NCI-H146 treated with DMSO at 0.1 percent for 48 hours (cell line): ENCODE measurements around the gene ATXN3.

Experiments
- DNase-seq: peaks from one replicate; lab custom pipeline; 2025; ENCODE audit not compliant: unreplicated experiment; lab: John Stamatoyannopoulos, UW

Gene ATXN3

DNA sequence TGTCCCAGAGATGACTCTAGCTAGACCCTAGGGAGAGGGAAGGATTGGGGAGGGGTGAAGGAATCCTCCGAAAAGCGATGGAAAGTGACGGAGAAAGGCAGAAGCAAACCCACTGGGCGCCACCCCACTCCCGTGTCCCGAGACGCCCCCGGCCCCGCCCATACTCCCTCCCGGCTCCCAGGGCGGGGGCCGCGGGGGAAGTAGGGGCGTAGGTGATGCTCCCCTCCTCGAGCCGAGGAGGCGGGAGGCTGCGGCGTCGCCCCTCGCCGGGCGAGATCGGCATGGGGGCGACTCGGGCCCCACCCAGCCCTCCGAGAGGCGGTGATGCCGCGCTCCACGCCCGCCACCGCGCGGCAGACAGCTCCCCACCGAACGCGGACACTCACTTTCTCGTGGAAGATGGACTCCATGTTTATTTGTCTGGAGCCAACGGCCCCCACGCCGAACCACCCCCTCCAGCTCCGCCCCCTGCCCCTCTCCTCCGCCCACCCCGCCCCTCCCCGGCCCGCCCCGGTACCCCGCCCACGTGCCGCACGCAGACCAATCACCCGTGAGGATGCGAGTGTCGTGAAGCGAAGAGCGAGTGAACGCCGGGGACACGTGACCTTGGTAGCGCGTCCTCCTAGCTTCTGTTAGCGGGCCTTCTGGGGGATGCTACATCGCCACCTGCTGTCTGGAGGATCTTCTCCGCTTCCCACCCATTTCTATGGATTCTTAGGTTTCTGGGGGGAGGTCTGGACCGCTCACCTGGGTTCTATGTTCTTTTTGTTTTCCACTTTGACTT, at the start of gene ATXN3:
Gene ATXN3, minus strand, starts transcription at position 440 of the 784 bp plus-strand sequence. Its CDS starts 30 bp downstream, at position 410.
- peak; percentile 81 for DNase-seq

DNA sequence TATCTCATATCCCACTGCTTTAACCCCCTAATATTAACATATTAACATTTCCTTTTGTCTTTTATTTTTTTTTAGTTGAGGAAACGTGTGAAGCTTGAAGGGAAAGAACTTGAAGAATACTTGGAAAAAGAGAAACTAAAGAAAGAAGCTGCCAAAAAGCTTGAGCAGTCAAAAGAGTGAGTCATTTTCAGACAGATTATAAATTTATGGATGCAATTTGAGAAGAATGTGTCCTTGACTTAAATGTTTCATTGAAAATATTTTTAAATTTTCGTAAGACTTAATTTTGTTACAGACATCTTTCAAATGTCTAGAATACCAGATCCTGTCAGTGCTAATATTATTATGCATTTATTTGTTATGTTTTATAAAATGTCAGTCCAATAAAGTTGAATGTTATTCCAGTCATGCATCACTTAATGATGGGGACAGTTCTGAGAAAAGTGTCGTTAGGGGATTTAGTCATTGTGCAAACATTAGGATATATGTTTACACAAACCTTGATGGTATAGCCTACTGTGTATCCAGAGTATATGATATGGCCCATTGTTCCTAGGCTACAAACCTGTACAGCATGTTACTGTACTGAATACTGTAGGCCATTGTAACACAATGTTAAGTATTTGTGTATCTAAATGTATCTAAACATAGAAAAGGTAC, 48.0 kb upstream of the ATXN3 start:
- no peak for DNase-seq

DNA sequence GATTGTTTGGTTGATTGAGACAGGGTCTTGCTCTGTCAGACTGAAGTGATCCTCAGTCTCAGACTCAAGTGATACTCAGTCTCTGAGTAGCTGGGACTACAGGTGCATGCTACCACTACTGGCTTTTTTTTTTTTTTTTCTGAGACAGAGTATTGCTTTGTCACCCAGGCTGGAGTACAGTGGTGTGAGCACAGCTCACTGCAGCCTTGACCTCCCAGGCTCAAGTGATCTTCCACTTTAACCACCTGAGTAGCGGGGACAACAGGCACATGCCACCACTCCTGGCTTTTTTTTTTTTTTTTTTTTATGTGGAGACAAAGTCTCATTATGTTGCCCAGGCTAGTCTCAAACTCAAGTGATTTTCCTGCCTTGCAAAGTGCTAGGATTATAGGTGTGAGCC, 47.2 kb upstream of the ATXN3 start:
- no peak for DNase-seq

DNA sequence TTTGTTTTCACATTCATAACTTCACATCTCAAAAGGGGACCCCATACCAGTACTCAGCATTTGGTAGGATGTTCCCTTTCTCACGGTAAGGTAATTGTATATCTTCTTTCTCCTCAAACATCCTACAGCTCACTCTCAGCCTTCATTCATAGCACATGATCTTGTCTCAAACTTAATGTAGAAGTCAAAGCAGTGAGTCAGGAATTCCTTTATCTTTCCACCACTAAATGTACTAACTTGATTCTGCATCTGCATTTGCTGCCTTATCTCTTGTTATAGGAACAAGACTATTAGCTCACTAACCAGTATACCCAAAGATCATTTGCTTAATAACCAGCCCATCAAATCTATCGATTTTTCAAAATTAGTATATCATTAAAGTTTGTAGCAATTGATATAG, 38.3 kb upstream of the ATXN3 start:
- no peak for DNase-seq

DNA sequence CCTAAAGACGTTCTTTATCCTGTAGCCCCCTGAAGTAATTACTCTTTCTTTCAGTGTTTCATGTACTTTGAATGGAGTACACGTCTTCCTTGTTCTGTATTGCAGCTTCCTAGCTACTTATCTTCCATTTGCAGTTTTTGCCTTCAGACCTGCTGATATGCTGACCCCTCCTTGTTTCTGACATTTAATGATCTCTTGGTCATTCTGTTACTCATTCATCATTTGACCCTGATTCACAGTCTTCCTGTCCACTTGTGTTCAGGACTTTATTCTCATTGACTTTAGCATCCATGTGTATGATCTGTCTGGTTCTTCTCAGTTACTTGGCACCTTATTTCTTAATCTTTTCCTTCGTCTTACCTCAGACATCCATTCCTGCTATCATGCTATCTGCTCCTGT, 37.6 kb upstream of the ATXN3 start:
- DNase-seq, result no peak

DNA sequence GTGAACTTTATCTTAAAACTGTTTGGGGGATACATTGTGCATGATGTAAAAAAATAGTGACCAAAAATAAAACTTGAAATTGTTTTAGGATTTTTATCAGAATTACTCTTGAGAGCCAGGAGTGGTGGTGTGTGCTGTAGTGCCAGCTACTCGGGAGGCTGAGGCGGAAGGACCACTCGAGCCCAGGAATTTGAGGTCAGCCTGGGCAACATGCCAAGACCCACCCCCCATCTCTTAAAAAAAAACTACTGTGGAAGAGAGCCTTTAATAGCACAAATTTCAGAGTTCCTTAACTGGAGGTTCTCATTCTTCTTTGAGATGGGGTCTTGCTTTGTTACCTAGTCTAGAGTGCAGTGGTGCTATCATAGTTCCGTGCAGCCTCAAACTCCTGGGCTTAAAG, 36.9 kb upstream of the ATXN3 start:
- DNase-seq, result no peak

DNA sequence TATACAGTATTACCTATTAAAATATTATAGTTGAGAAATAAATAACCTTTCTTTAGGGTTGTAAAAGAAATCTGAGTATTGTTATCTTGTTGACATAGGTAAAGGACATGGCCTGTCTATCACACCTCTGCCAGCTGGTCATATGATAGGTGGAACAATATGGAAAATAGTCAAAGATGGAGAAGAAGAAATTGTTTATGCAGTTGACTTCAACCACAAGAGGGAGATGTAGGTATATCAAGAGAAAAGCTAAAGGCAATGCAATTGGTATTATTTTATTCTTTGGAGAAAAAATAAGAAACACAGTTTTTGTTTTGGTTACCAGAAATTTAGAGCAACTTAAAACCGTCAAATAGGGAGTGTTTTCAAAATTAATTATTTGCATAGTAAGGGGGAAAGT, 28.9 kb upstream of the ATXN3 start:
- DNase-seq, result no peak

DNA sequence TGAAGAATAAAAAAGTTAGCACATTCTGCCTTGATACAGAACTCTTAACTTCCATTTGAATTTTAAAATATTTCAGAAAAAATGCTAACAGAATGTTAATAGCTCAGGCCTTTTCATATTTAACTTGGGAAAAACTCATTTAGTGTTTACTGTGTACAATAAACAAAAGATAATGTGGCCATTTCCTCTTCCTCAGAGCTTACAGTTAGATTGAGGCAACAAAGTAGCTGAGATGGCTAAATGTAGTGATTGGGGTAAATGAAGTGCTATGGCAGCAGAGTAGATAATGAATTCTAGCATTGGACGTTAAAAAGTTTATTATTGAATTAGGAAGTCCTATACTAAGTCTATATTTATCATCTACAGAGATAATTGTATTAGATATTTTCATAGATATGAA, 28.1 kb upstream of the ATXN3 start:
- DNase-seq, result no peak

DNA sequence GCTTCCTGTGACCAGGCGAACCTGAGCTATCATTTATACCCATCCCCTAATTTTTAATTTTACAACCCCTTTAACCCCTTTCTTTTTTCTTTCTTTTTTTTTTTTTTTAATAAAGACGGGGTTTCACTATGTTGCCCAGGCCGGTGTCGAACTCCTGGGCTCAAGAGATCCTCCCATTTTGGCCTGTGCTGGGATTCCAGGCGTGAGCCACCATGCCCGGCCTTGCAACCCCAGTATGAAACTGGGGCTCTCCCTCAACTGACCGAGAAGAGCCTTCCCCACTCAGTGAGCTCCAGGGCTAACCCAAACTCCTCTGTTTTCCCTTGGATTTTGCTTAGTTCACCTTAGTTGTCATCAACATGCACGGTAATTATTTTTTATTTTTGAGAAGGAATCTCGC, 16.4 kb upstream of the ATXN3 start:
- DNase-seq, result no peak

DNA sequence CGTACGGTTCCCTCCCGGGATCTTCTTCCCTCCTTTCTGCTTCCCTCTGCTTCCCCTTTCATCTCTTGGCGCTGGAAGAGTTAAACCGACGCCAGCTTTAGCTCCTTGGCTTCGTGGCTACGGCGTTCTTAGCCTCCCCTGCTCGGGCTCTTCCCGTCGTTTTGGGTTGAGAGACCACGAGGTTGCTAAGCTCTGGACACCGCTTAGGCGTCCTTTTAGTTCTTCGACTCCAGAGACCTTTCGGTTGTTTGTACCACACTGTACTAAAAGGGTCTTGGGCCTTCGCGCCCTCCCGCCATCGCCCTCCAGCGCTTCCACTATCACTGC, 15.9 kb upstream of the ATXN3 start:
- peak; percentile 11 for DNase-seq

DNA sequence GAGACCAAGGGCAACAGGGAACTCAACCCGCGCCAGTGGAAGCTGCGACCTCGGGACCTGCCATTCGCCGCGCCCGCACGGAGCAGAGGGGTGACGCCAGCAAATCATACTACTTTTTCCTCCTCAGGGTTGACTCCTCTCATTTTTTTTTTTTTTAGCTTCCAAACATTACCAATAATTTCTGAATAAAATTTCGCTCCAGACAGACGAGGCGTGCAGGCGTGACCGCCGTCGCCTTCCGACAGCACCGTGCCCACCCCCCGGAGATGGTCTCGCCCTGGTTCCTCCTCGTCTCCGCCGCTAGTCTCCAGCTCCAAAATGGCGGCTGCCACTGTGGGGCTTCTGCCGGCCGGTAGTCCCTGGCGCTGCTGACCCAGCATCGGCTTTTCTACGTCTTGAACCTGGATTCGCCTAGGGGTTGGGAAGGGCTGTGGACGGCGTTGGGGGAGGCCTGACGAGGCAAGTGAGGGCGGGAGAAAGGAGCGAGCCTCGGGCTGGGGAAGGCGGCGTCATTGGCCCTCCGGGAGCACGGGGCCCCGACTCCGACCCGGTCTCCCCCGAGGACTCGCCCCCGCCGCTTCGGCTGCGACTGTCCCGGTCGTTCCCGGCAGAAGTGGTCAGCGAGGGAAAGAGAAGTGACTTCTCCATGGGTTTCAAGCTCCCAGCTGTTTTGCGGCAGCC, 15.4 kb upstream of the ATXN3 start, which contains the start of the genes CPSF2 and NDUFB1:
Gene CPSF2, plus strand, starts transcription at position 300 of the 681 bp plus-strand sequence. CDS start 9,016 bp downstream, outside the sequence.
Gene NDUFB1, minus strand, starts transcription at position 37 of the 681 bp plus-strand sequence. CDS start 4,069 bp downstream, outside the sequence.
- peak; percentile 78 for DNase-seq

DNA sequence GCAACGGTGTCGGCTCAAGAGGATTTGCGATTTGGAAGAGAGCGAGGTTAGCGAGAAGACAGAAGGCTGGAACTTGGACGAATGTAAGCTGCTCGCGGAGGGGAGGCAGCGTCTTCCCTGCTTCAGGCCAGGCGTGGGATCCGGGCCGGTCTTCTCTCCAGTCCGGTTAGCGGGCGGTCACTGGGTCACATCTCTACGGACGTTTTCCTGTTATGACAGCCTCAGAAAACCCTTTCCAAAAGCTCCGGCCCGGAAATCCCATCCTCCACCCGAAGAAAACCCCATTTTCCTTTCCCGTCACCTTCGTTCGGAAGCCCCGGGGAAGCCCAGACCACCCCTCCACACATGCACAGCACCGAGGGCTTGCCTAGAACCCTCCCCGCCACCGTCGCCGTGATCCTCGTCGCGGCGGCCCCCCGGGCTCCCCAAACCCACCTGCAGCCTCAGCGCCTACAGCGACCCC, 14.9 kb upstream of the ATXN3 start:
- no peak for DNase-seq

DNA sequence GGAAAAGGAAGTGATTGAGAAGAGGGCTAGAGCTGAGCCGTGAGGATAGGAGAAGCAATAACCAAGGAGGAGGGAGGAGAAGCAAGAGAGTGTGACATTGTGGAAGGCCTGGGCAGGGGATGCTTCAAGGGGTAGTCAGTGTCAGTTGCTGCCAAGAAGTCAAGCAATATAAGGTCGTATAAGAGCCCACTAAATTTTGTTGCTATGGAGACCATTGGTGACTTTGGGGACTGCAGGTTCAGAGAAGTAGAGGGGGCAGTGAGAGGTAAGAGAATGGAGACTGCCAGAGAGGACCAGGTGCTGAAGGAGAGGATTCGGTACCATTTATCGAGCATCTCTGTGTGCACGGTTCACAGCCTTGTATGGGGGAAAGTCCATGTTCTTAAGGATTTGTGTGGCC, 3.1 kb upstream of the ATXN3 start:
- no peak for DNase-seq

DNA sequence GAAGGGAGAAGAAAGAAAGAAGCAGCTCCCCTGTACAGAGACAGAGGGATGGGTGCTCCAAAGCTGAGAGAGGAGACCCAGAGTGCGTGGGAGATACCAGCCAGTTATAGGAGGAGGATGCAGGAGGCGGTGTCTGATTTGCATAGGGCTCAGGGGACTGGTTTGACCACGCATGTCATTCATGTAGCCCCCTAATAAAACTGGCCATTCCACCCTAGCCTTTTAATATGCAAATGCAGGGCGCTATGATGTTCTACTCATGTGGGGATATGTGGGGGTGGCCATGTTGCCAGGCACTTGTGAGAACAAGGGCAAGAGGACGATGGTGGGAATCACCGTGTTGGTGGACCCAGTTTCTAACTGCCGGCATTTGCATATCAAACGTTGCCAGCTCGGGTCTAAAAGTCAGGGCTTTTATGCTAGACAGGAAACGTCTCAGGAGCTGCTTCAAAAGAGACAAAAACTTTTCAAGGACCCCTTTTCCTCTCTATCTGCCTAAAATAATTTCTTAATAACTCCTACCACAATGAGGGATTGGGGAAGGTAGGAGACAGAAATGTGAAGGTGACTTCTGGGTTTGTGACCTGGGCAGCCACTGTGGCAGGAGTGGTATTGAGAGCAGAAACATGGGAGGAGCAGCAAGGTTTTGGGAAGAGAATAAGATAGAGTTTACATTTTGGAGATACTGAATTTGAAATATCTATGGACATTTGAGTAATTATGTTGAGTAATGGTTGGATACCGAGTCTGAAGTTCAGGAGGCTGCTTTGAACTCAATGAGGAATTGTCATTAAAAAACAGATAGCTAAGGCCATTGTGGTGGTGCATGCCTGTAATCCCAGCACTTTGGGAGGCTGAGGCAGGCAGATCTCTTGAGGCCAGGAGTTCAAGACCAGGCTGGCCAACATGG, 2.2 kb upstream of the ATXN3 start:
- DNase-seq, result peak; percentile 74

DNA sequence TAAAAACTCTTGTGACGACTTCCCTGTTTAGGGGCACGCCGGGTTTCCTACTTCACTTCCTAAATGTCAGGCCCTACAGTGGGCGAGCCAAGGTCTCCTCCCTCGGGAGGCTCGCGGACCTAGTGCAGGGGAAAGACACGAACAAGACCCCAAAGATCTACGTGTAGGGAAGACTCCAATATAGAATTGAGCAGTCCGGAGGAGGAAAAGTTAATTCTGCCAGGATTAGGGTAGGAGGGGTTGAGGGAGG, 564 bp downstream of the ATXN3 start:
- no peak for DNase-seq

DNA sequence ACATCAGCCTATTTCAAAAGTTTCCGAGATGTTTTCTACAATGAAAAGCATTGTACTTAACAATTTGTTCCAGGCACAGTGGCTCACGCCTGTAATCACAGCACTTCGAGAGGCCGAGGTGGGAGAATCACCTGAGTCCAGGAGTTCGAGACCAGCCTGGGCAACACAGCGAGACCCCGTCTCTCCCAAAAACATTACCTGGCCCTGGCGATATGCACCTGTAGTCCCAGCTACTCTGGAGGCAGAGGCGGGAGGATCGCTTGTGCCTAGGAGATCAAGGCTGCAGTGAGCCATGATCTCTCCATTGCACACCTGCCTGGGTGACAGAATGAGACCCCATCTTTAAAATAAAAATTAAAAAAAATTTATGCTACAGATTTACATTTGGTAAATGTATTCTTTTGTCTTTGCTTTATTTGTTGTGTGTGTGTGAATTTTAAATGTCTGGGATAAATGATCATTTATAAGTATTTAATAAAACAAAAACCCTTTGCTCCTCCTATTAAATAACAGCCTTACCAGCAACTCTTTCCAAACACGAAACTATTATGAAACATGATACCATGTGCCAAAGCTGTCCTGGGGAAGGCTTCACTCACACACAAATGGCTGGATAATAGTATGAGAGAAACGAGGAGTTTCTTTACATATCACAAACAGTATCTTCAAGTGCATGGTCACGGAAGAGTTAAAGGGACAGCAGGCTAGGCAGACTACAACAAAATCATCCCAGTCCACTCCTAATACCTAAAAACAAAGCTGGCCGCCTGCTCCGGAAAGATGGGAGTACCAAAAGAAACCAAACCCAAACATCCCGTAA, 1.1 kb downstream of the ATXN3 start:
- no peak for DNase-seq

DNA sequence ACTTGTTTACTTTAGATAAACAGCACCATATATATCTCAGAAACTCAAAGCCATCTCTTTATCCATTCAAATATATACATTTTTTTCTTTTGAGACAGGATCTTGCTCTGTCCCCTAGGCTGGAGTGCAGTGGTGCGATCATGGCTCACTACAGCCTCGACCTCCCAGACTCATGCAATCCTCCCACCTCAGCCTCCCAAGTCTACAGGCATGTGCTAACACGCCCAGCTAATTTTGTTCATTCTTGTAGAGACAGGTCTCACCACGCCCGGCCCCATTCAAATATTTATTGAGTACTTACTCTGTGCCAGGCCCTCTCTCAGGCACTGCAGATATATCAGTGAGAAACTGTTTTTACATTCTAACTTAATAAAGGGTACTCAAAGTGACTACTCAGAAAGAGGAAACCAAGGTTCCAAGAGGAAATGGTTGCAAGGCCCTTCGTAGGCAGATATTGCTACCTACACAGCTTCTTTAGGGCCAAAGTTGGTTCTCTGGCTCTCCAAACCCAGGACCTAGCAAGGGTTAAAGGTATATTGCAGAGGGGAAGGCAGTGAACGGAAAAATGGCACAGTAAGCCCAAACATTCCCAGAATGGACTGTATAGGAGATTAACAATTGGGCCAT, 2.9 kb downstream of the ATXN3 start:
- no peak for DNase-seq

DNA sequence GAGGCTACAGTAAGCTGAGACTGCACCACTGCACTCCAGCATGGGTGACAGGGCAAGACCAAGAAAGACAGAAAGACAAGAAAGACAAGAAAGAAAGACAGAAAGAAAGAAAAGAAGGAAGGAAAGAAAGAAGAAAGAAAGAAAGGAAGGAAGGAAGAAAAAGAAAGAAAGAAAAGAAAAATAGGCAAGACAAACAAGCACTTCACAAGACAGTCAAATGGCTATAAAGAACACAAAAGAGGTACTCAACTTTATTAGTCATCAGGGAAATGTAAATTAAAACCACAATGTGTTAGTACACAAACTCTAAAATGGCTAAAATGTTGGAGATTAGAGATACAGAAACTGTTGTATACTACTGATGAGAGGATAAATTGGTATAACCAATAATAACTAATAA, 6.6 kb downstream of the ATXN3 start:
- no peak for DNase-seq

DNA sequence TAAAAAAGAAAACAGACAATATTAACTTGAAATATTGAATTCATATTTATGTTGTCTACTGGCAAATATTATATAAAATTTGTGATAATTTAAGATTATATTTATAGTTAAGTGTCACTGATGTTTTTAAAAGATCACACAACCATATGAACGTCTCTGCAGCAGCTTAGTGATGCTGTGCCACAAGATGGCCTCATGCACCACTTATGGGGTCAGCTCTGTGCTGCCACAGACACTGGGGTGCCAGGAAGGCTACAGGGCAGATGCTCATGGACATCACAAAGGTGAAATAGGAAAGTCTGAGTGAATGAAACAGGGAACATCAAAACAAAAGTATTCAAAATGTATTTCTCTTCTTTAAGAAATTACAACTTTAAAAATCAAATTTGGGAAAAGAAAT, 13.1 kb downstream of the ATXN3 start:
- no peak for DNase-seq

DNA sequence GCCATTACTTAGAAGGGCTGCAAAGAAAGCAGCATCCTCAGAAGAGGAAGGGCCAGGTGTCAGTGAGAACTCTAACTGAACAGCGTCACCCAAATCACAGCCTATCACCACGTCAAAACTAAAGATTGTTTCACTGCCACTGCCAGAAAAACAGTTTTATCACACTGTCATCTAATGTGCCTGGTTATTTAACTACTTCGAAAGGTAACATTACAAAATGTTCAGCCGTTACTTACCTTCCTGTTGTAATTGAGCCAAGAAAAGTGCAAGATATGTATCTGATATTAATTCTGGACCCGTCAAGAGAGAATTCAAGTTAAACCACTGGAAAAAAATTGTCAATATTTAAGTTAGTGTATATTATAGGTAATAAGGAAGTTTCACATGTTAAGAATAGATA, 17.9 kb downstream of the ATXN3 start:
- DNase-seq, result no peak
